Measurements from ENCODE around the gene NAA10.

- TF ChIP-seq, protein P1, sequence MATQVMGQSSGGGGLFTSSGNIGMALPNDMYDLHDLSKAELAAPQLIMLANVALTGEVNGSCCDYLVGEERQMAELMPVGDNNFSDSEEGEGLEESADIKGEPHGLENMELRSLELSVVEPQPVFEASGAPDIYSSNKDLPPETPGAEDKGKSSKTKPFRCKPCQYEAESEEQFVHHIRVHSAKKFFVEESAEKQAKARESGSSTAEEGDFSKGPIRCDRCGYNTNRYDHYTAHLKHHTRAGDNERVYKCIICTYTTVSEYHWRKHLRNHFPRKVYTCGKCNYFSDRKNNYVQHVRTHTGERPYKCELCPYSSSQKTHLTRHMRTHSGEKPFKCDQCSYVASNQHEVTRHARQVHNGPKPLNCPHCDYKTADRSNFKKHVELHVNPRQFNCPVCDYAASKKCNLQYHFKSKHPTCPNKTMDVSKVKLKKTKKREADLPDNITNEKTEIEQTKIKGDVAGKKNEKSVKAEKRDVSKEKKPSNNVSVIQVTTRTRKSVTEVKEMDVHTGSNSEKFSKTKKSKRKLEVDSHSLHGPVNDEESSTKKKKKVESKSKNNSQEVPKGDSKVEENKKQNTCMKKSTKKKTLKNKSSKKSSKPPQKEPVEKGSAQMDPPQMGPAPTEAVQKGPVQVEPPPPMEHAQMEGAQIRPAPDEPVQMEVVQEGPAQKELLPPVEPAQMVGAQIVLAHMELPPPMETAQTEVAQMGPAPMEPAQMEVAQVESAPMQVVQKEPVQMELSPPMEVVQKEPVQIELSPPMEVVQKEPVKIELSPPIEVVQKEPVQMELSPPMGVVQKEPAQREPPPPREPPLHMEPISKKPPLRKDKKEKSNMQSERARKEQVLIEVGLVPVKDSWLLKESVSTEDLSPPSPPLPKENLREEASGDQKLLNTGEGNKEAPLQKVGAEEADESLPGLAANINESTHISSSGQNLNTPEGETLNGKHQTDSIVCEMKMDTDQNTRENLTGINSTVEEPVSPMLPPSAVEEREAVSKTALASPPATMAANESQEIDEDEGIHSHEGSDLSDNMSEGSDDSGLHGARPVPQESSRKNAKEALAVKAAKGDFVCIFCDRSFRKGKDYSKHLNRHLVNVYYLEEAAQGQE (tag by site-specific recombination; IDR thresholded peaks at IDR 0.05): no peak
- no peak for TF ChIP-seq CTCF (tag by site-specific recombination; IDR thresholded peaks at IDR 0.05)
- TF ChIP-seq ZFP41 (tag by site-specific recombination; IDR thresholded peaks at IDR 0.05; ENCODE audit: borderline replicate concordance): no peak
- TF ChIP-seq ZNF274 (IDR thresholded peaks at IDR 0.05; ENCODE audit: low read length): no peak
- no peak for TF ChIP-seq ZNF274 (tag by site-specific recombination; IDR thresholded peaks at IDR 0.05; ENCODE audit: borderline replicate concordance)
- no peak for TF ChIP-seq RBAK (tag by site-specific recombination; IDR thresholded peaks at IDR 0.05)
- no peak for TF ChIP-seq YY1 (tag by site-specific recombination; IDR thresholded peaks at IDR 0.05)
- no peak for TF ChIP-seq ZFHX2 (tag by site-specific recombination; conservative IDR thresholded peaks at IDR 0.05)
- TF ChIP-seq ZNF792 (tag by site-specific recombination; IDR thresholded peaks at IDR 0.05): no peak
- no peak for TF ChIP-seq KLF16 (tag by site-specific recombination; IDR thresholded peaks at IDR 0.05)
- TF ChIP-seq, protein P2, sequence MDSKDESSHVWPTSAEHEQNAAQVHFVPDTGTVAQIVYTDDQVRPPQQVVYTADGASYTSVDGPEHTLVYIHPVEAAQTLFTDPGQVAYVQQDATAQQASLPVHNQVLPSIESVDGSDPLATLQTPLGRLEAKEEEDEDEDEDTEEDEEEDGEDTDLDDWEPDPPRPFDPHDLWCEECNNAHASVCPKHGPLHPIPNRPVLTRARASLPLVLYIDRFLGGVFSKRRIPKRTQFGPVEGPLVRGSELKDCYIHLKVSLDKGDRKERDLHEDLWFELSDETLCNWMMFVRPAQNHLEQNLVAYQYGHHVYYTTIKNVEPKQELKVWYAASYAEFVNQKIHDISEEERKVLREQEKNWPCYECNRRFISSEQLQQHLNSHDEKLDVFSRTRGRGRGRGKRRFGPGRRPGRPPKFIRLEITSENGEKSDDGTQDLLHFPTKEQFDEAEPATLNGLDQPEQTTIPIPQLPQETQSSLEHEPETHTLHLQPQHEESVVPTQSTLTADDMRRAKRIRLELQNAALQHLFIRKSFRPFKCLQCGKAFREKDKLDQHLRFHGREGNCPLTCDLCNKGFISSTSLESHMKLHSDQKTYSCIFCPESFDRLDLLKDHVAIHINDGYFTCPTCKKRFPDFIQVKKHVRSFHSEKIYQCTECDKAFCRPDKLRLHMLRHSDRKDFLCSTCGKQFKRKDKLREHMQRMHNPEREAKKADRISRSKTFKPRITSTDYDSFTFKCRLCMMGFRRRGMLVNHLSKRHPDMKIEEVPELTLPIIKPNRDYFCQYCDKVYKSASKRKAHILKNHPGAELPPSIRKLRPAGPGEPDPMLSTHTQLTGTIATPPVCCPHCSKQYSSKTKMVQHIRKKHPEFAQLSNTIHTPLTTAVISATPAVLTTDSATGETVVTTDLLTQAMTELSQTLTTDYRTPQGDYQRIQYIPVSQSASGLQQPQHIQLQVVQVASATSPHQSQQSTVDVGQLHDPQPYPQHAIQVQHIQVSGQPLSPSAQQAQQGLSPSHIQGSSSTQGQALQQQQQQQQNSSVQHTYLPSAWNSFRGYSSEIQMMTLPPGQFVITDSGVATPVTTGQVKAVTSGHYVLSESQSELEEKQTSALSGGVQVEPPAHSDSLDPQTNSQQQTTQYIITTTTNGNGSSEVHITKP (tag by site-specific recombination; IDR thresholded peaks at IDR 0.05): no peak
- TF ChIP-seq ZNF311 (tag by site-specific recombination; IDR thresholded peaks at IDR 0.05; ENCODE audit: borderline replicate concordance): no peak
- no peak for TF ChIP-seq ZNF580 (tag by site-specific recombination; IDR thresholded peaks at IDR 0.05)
- no peak for TF ChIP-seq ZBTB20 (tag by site-specific recombination; IDR thresholded peaks at IDR 0.05)
- no peak for TF ChIP-seq ZNF391 (tag by site-specific recombination; IDR thresholded peaks at IDR 0.05; ENCODE audit: borderline replicate concordance, low read depth)
Measured at GRCh38 chrX:153919281-153919680, 15.6 kb downstream of the NAA10 start.
